IMR-90 (cell line): Measurements from ENCODE around the gene EZR. TPM values are rescaled to one million over a fixed set of nuclear protein-coding genes. Genes with fewer than 3 reads are reported as not detected.

ENCODE experiments used
- ATAC-seq: fragments of 200-7000 bp; cut with Tn5 transposase; 2 replicates; pipeline ENCODE4 v1.9.1; 2020; ENCODE audit warnings: low read depth, mild to moderate bottlenecking, moderate library complexity
- BruUV-seq: library from RNA; stranded (reverse); fragments of 400-500 nt; replicated peaks from 2 replicates; lab custom pipeline; 2021; lab: Mats Ljungman, UMichigan
- CTCF ChIA-PET: fragments of 300-600 bp; formaldehyde crosslinking; extraction: SDS; loops from one replicate; lab custom pipeline; 2021; ENCODE audit warnings: antibody characterized with exemption; lab: Yijun Ruan, JAX
- POLR2A ChIA-PET: fragments of 300-600 bp; sonication (Branson Sonifier 250); formaldehyde crosslinking; loops from one replicate; lab custom pipeline; 2022; ENCODE audit warnings: antibody characterized with exemption; ENCODE audit not compliant: unreplicated experiment; lab: Charles Lee
- DNase-seq: peaks from one replicate; pipeline ENCODE4 v3.0.0; 2013
- H2AFZ ChIP-seq: replicated peaks from 2 replicates; pipeline ENCODE3; 2013; ENCODE audit warnings: low read length, mild to moderate bottlenecking; ENCODE audit not compliant: poor library complexity
- H2AK5ac ChIP-seq: 2 replicates; pipeline ENCODE4 v1.6.1; 2013; ENCODE audit warnings: low read depth, low read length, inconsistent platforms
- H2AK9ac ChIP-seq: replicated peaks from 2 replicates; pipeline ENCODE3; 2013; ENCODE audit warnings: mild to moderate bottlenecking, low read depth, low read length, moderate library complexity; ENCODE audit not compliant: poor library complexity
- H2BK120ac ChIP-seq: 2 replicates; pipeline ENCODE4 v1.6.1; 2013; ENCODE audit warnings: low read depth, low read length, inconsistent platforms
- H2BK15ac ChIP-seq: 3 replicates; pipeline ENCODE4 v1.6.1; 2013; ENCODE audit warnings: low read depth, low read length, inconsistent platforms
- H2BK20ac ChIP-seq: 2 replicates; pipeline ENCODE4 v1.6.1; 2013; ENCODE audit warnings: low read depth, mild to moderate bottlenecking, inconsistent platforms, low read length, moderate library complexity
- H2BK5ac ChIP-seq: 2 replicates; pipeline ENCODE4 v1.6.1; 2013; ENCODE audit warnings: mild to moderate bottlenecking, low read depth, low read length, inconsistent platforms; ENCODE audit not compliant: poor library complexity, severe bottlenecking
- H3K14ac ChIP-seq: replicated peaks from 2 replicates; pipeline ENCODE4 v1.6.1; 2013; ENCODE audit warnings: low read depth, low read length, inconsistent platforms
- H3K18ac ChIP-seq: 2 replicates; pipeline ENCODE4 v1.6.1; 2013; ENCODE audit warnings: low read depth, low read length, control low read depth
- H3K23ac ChIP-seq: 2 replicates; pipeline ENCODE4 v1.6.1; 2013; ENCODE audit warnings: low read depth, low read length, inconsistent platforms
- H3K27ac ChIP-seq: 2 replicates; pipeline ENCODE4 v1.5.1; 2013; ENCODE audit warnings: mild to moderate bottlenecking, control low read depth, low read length; ENCODE audit not compliant: insufficient read depth
- H3K27me3 ChIP-seq: 2 replicates; pipeline ENCODE4 v1.6.1; 2013; ENCODE audit warnings: low read length; ENCODE audit not compliant: control insufficient read depth, insufficient read depth
- H3K36me3 ChIP-seq: 2 replicates; pipeline ENCODE4 v1.6.1; 2013; ENCODE audit warnings: low read length, mixed read lengths; ENCODE audit not compliant: control insufficient read depth, insufficient read depth
- H3K4ac ChIP-seq: 2 replicates; pipeline ENCODE4 v1.6.1; 2013; ENCODE audit warnings: low read depth, low read length, inconsistent platforms
- H3K4me1 ChIP-seq: 2 replicates; pipeline ENCODE4 v1.6.1; 2013; ENCODE audit warnings: low read length, mixed read lengths; ENCODE audit not compliant: control insufficient read depth, insufficient read depth
- H3K4me2 ChIP-seq: 2 replicates; pipeline ENCODE4 v1.6.1; 2013; ENCODE audit warnings: low read depth, mild to moderate bottlenecking, control low read depth, low read length, moderate library complexity
- H3K4me3 ChIP-seq: 2 replicates; pipeline ENCODE4 v1.5.1; 2013; ENCODE audit warnings: low read depth, mild to moderate bottlenecking, control low read depth, low read length, moderate library complexity; ENCODE audit not compliant: insufficient read depth
- H3K56ac ChIP-seq: 2 replicates; pipeline ENCODE4 v1.6.1; 2013; ENCODE audit warnings: low read length, inconsistent platforms; ENCODE audit not compliant: insufficient read depth; ENCODE audit errors: extremely low read depth
- H3K79me1 ChIP-seq, 2 experiments: 2 replicates each; pipeline ENCODE4 v1.6.1; 2013; ENCODE audit warnings: low read length in 2 of 2, inconsistent platforms in 1 of 2, low read depth in 1 of 2
- H3K9ac ChIP-seq: 2 replicates; pipeline ENCODE4 v1.6.1; 2013; ENCODE audit warnings: low read depth, low read length, control low read depth
- H3K9me1 ChIP-seq: 2 replicates; pipeline ENCODE4 v1.6.1; 2013; ENCODE audit warnings: low read length, inconsistent platforms; ENCODE audit not compliant: insufficient read depth
- H3K9me3 ChIP-seq: 2 replicates; pipeline ENCODE4 v1.6.1; 2013; ENCODE audit warnings: low read length; ENCODE audit not compliant: control insufficient read depth, insufficient read depth
- H4K20me1 ChIP-seq: 2 replicates; pipeline ENCODE4 v1.6.1; 2013; ENCODE audit warnings: low read length, inconsistent platforms; ENCODE audit not compliant: insufficient read depth
- H4K5ac ChIP-seq: 2 replicates; pipeline ENCODE4 v1.6.1; 2013; ENCODE audit warnings: mild to moderate bottlenecking, low read depth, low read length, control low read depth
- H4K8ac ChIP-seq, 2 experiments: 2 replicates each; pipeline ENCODE4 v1.6.1; 2013; ENCODE audit warnings: low read depth in 2 of 2, low read length in 2 of 2, control low read depth in 1 of 2, inconsistent platforms in 1 of 2
- H4K91ac ChIP-seq: 2 replicates; pipeline ENCODE4 v1.6.1; 2013; ENCODE audit warnings: low read depth, low read length, inconsistent platforms; ENCODE audit not compliant: insufficient read depth
- CHD1 ChIP-seq: IDR thresholded peaks from 2 replicates; pipeline ENCODE4 v1.6.1; 2012; ENCODE audit warnings: low read depth, low read length, improper control_type of control experiment
- MAFK ChIP-seq: IDR thresholded peaks from 2 replicates; pipeline ENCODE4 v1.6.1; 2012; ENCODE audit warnings: low read depth, low read length, improper control_type of control experiment
- WGBS, 2 experiments: methylation state at CpG; one replicate each; pipeline versions ENCODE4 v1.1.5 to v1.1.7; 2013; ENCODE audit warnings: missing lambda C conversion rate in 2 of 2; ENCODE audit not compliant: insufficient read length in 1 of 2; ENCODE audit errors: extremely low coverage in 2 of 2; 5-methylcytosine and 5-hydroxymethylcytosine counted together
- dilution Hi-C: fragments of 300-500 bp; cut with HindIII; formaldehyde crosslinking; loops from one replicate; pipeline ENCODE4 v1.14.3; 2018; ENCODE audit warnings: low sequenced_read_pairs; ENCODE audit not compliant: unreplicated experiment
- in situ Hi-C: fragments of 300-500 bp; cut with MboI; formaldehyde crosslinking; loops from 3 replicates; pipeline ENCODE4 v1.14.3; 2019; ENCODE audit warnings: low sequenced_read_pairs, inconsistent platforms, mixed read lengths
- intact Hi-C: fragments of 100-400 bp; cut with micrococcal nuclease; formaldehyde crosslinking; loops from 2 replicates; pipeline ENCODE4 v1.10.0; 2022
- polyA plus RNA-seq, 3 experiments: library from polyadenylated mRNA; depleted of rRNA; stranded (reverse); fragments of >200 nt; gene quantifications; 2 replicates each; pipeline ENCODE4 v1.2.3, GENCODE V29; 2012; ENCODE audit warnings: low replicate concordance in 1 of 3
- total RNA-seq: library from RNA; depleted of rRNA; stranded (reverse); fragments of >200 nt; gene quantifications from 2 replicates; pipeline ENCODE4 v1.2.3, GENCODE V29; 2012

Gene EZR
- total and polyA plus RNA-seq, 2 of the 4 experiments (the other 2 are of a cell fraction) = 83.8 to 145 TPM

- in situ Hi-C loops = no loop called here
- no peaks in the 10 kb centered on the region for H3K36me3 ChIP-seq
- H4K20me1 ChIP-seq = no peaks in the 10 kb centered on the region
- 94% methylated on average over 3 of the region's 5 CpGs; no CpG with 5 or more reads in 1 of the 2 experiments for WGBS, 2 experiments
- H3K23ac ChIP-seq = no peak overlapping the region
- no peak overlapping the region for H2BK5ac ChIP-seq
- no peak overlapping the region for H4K5ac ChIP-seq
- no peaks in the 10 kb centered on the region for H3K9me3 ChIP-seq
- H3K56ac ChIP-seq = no peak overlapping the region
- H4K91ac ChIP-seq = no peak overlapping the region
- no peak overlapping the region for H3K14ac ChIP-seq
- H3K4ac ChIP-seq = no peak overlapping the region
- H3K9me1 ChIP-seq = peaks cover 11% of the 10 kb centered on the region
- H3K9ac ChIP-seq = no peak overlapping the region
- no peak for ATAC-seq
- no TSS peak for BruUV-seq
- dilution Hi-C loops = no loop called here
- H2AFZ ChIP-seq = no peak overlapping the region
- no peak overlapping the region for H3K4me3 ChIP-seq
- H2BK120ac ChIP-seq = no peak overlapping the region
- no peak overlapping the region for H3K18ac ChIP-seq
- CTCF ChIA-PET = no interaction called here
- TF ChIP-seq CHD1 (no peak), MAFK (peak; percentile 92)
- no peak overlapping the region for H4K8ac ChIP-seq
- H3K4me2 ChIP-seq = no peak overlapping the region
- intact Hi-C loops = no loop called here
- H2AK5ac ChIP-seq = no peak overlapping the region
- H2BK15ac ChIP-seq = no peak overlapping the region
- no peak overlapping the region for H2BK20ac ChIP-seq
- no peaks in the 10 kb centered on the region for H3K79me1 ChIP-seq
- POLR2A ChIA-PET = no interaction called here
- H3K27ac ChIP-seq = no peak overlapping the region
- no peak overlapping the region for H2AK9ac ChIP-seq
- no peak for DNase-seq
- H3K4me1 ChIP-seq = peaks cover 6% of the 10 kb centered on the region
- no peaks in the 10 kb centered on the region for H3K27me3 ChIP-seq
Observed at GRCh38 chr6:158722176-158722729, 96.9 kb downstream of the EZR start.
